DMS153 (cell line): ENCODE data around the gene FPR2.
"Not testable (repeated sequence)": the region's sequence is repeated elsewhere in the genome, so short reads cannot be mapped to it uniquely, and the experiment has no call there.

Source experiments
- DNase-seq: peaks from one replicate; lab custom pipeline; 2025; lab: John Stamatoyannopoulos, UW

FPR2 gene

GRCh38 chr19:51739466-51740213, 21.3 kb upstream of the FPR2 start:
- DNase-seq: no peak

- DNase-seq: no peak
Observed at GRCh38 chr19:51740356-51740755, 20.6 kb upstream of the FPR2 start.

- DNase-seq: no peak
Observed at GRCh38 chr19:51742789-51743188, 18.2 kb upstream of the FPR2 start.

- no peak for DNase-seq
Observed at GRCh38 chr19:51743405-51743804, 17.6 kb upstream of the FPR2 start.

- DNase-seq: no peak
Observed at GRCh38 chr19:51746731-51747130, 14.2 kb upstream of the FPR2 start.

- DNase-seq: no peak
Observed at GRCh38 chr19:51749979-51750378, 11.0 kb upstream of the FPR2 start.

- DNase-seq: no peak
Observed at GRCh38 chr19:51750400-51751094, 10.4 kb upstream of the FPR2 start.

GRCh38 chr19:51751655-51752054, 9.3 kb upstream of the FPR2 start, which contains the start of gene FPR1:
Gene FPR1 (minus strand): TSS chr19:51751878. CDS start chr19:51746994, 4,884 bp downstream.
- no peak for DNase-seq

GRCh38 chr19:51754109-51754508, 6.9 kb upstream of the FPR2 start:
- DNase-seq: no peak

- DNase-seq: no peak
Observed at GRCh38 chr19:51754770-51755169, 6.2 kb upstream of the FPR2 start.

- DNase-seq: no peak
Observed at GRCh38 chr19:51755571-51755970, 5.4 kb upstream of the FPR2 start.

GRCh38 chr19:51761696-51762095, 716 bp downstream of the FPR2 start:
- no peak for DNase-seq

GRCh38 chr19:51765086-51765485, 4.1 kb downstream of the FPR2 start:
- DNase-seq: no peak

- DNase-seq: no peak
Observed at GRCh38 chr19:51766461-51766860, 5.5 kb downstream of the FPR2 start.

GRCh38 chr19:51771376-51772130, 10.6 kb downstream of the FPR2 start:
- DNase-seq: no peak

- DNase-seq: no peak
Observed at GRCh38 chr19:51772977-51773376, 12.0 kb downstream of the FPR2 start.

- DNase-seq: not testable (repeated sequence)
Observed at GRCh38 chr19:51776561-51776960, 15.6 kb downstream of the FPR2 start.

GRCh38 chr19:51777570-51778462, 16.8 kb downstream of the FPR2 start:
- peak; percentile 51 for DNase-seq

GRCh38 chr19:51779181-51779580, 18.2 kb downstream of the FPR2 start:
- DNase-seq: no peak

- no peak for DNase-seq
Observed at GRCh38 chr19:51779703-51780102, 18.7 kb downstream of the FPR2 start.

- DNase-seq: no peak
Observed at GRCh38 chr19:51780270-51780669, 19.3 kb downstream of the FPR2 start.

- no peak for DNase-seq
Observed at GRCh38 chr19:51781999-51782398, 21.0 kb downstream of the FPR2 start.
